ENCODE data around the gene FGF9.

Gene FGF9

DNA sequence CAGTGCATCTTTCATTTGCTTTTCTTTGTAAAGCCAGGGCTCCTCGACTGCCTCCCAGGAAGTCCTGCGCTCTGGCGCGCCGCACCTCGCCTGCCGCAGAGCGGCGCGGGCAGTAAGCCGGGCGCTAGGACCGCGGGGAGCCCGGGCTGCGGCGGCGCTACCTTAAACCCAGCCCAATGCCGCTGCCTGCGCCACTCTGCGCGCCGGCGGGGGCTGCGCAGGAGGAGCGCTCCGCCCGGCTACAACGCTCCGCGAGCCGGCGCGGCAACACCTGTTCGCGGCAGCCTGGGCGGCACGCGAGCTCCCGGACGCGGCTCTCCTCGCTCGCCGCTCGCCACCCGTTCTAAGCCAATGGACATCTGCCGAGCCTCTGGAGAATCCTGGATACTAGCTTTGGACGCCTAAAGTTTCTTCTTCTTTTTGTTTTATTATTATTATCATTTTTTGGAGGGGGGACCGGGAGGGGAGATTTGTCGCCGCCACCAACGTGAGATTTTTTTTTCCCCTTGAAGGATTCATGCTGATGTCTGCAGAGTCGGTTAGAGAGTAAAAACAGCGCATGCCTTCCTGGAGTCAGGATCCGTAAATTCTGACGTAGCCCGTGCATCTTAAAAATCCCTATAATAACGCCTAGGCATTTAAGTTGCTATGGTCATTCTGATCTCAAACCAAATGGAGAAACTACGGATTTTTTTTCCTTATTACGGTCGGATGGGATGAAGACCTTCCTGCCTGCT is at the start of gene FGF9:
FGF9 (plus strand) TSS at position 191 of the 737 bp plus-strand sequence. CDS start 840 bp downstream, outside the sequence.
- DNase-seq, result peak; percentile 72 to 75

DNA sequence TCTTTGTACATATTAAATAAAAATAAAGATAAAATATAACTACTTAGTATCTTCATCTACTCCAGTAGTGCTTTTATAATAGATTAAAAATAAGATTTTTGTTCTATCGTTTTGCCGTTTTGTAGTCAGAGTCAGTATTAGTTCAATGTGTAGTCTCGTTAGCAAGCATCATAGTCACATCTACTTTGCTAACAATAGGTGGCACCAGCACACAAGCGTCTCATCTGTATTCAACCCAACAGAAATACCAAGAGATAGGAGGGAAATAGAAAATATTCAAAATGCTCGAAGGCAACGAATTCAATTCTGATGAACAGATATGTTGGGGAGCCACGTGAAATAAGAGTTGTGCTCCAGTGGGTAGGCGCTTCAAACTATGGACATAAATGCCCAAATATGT is 45.5 kb upstream of the FGF9 start:
- DNase-seq, result peak in 1 of 2 donors; percentile 10

DNA sequence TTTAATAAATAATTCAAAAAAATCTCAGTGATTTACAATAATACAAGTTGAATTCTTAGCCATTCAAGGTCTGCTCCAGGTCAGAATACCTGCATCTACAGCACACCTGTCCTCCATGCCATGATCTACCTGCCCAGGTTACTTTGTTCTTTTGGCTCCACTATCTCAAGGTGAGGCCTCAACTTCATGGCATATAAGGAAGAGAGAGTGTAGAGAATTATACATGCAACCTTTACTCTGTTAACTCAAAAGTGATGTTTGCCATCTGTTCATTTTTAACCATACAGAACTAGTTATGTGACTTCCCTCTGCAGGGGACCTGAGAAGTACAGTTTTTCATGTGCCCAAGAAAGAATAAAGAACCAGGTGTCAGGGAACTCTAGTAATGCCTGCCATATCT is 38.7 kb upstream of the FGF9 start:
- no peak for DNase-seq

DNA sequence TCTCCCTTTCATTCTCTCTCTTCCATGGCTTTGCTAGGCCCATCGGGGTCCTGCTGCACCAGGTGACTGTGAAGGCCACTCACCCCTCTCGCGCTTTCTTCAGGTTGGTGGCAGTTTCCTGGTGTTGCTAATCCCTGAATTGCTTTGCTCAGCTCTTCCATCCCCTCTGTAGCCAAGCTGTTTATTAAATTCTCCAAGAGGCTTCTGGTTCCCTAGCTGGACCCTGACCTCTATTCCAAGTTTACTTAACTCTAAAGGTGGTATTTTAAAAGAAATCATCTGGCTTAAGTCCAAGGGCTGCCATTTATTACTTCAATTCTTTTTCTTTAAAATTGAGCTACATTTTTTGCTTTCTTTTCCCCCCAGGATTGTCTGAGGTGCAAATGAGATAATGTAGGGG is 34.2 kb upstream of the FGF9 start:
- DNase-seq, result no peak

DNA sequence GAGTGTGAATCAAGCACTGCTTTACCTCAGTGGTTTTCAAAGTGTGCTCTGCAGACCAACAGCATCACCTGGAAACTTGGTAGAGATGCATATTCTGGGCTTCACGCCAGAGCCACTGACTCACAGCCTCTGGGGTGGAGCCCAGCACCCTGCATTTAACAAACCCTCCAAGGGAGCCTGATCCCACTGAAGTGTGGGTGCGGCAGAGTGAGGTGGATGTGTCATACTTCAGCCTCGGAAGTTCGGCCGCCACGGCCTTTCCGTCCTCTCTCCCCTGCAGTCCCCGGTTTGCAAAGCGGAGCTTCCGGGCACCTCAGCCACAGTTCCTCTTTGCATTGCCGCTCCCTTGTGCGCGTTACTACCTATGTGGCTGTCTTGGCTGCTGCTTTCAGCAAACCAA is 33.6 kb upstream of the FGF9 start:
- peak; percentile 21 to 28 for DNase-seq

DNA sequence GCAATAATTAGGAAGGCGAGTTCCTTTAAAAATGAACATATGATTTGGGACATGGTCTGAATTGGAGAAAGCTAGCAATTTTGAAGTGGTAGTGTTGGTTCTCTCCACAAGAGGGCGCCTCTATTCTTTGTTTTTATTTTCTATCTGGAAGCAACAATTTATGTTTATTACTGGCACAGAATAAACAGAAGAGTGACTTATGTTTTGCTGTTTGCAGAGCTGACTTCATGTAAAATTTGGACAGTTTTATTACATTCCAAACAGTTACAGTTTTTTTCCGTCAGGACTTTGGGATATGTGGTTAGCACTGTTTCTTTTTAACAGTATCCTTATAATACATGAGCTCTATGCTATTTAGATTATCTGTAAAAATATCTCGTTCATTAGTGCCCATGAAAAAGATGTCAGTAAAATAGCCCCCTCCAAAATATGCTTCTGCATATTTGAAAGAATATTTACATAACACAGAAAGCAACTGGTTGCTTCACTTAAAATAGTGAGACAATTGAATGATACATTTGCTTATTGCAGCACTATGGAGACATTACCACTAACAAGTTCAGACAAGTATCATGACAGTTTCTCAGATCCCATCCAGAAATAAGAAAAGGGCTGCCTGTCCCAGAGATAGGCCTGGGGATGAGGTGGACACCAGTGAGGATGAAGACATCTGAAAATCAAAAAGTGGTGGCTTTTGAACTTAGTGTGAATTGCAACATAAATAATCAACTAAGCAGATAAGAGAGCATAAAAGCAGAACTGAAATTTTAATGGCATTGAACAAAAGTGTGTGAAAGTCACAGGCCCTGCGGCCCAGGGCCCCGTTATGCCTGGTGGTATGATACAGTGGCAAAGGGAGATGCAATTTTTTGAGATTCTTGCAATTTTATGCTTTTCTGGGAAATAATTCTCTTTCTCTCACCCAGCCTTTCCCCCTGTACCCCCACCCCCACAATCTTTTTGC is 32.3 kb upstream of the FGF9 start:
- DNase-seq, result peak; percentile 9 to 52

DNA sequence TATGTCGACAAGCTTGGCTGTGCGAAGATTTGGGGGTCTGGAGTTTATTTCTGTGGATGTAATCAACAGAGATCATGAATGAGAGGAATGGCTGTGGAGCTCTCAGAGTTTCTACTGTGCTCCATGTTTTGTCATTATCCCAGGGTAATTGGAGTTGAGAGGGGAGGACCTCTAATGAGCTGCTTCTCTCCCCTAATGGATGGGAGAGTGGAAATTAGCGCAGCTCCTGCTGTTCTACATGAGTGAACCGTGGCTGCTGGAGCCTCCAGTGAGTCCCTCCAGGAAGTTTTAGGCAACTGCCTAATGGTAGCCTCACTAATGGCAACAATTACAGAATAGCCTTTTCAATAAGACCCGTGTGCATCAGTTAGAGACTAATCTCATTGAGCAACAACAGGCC is 31.3 kb upstream of the FGF9 start:
- DNase-seq, result no peak

DNA sequence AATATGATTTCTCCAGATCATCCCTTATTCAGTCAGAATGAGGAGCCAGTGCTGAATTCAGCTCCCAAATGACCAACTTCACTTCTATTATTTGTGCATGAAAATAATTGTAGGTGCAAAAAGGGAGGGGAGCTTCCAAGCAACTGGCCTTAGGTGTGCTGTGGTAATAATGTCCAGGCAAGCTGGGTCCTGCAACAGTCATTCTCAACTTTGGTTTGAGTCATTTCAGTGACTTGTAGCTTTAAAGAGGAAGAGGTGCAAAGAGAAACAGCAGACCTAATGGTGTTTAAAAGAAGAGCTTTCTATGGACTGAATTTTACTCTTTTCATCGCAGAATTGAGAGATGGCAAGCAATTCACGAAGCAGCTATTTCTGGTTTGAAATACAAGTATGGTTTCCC is 29.2 kb upstream of the FGF9 start:
- DNase-seq, result no peak

DNA sequence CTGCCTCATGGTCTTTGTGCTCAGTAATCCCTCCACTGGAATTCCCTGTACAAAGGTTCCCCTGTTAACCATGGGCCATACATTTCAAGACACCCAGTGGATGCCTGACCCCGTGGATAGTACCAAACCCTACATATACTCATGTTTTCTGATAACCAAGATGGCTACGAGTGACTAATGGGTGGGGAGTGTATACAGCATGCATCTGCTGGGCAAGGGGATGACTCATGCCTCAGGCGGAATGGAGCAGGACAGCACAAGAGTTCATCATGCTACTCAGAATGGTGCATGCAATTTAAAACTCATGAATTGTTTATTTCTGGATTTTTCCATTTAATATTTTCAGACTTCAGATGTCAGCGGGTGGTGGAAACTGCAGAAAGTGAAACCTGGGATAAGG is 13.3 kb upstream of the FGF9 start:
- DNase-seq, result no peak

DNA sequence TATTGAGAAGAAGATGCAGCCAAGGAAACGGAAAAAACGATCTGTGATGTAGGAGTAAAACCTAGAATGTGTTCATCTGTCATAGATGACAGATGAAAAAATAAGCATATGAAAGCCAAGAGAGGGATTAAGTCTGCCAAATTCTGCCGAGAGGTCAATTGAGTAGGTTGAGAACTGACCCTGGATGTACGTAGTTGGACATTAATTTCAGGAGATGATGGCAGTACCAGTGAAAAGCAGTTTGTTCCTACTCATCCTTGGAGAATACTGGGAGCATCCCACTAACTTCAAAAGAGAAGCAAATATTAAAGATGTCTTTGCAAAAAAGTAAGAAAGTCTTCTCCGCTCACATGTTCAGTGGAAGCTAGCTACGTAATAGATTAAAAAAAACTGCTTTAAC is 11.8 kb upstream of the FGF9 start:
- no peak for DNase-seq

DNA sequence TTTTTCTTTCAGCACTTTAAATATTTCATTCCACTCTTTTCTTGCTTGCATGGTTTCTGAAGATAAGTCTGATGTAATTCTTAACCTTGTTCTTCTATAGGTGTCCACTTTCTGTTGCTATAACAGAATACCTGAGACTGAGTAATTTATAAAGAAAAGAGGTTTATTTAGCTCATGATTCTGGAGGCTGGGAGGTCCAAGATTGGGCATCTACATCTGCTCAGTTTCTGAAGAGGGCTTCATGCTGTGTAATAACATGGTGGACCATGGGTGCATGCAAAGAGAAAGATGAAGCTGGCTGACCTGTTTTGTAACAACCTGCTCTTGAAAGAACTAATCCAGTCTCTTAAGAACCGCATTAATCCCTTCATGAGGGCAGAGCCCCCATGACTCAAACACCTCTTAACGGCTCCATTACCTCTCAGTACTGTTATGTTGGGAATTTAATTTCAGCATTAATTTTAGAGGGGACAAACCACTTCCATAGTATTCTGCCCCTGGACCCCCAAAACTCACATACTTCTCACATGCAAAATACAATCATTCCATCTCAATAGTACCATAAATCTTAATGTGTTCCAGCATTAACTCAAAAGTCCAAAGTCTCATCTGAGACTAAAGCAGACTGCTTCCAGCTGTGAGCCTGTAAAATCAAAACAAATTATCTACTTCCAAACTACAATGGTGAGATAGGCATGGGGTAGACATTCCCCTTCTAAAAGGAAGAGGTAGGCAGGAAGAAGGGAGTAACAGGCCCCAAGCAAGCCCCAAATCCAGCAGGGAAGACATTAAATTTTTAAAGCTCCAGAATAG is 9.6 kb upstream of the FGF9 start:
- DNase-seq, result no peak

DNA sequence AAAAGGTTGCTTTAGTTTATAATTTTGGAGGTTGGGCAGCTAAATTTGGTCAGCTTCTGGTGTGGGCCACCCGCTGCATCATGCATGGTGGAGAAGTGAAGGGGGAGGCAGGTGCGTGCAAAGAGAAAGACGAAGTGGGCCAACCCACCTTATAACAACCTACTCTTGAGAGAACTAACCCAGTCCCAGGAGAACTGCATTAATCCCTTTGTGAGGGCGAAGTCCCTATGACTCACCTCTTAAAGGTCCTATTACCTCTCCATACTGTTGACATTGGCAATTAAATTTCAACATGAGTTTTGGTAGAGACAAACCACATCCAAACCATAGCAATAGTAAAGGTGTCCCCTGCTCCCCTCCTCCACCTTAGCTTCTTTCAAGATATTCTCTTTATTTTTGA is 7.7 kb upstream of the FGF9 start:
- DNase-seq, result no peak

DNA sequence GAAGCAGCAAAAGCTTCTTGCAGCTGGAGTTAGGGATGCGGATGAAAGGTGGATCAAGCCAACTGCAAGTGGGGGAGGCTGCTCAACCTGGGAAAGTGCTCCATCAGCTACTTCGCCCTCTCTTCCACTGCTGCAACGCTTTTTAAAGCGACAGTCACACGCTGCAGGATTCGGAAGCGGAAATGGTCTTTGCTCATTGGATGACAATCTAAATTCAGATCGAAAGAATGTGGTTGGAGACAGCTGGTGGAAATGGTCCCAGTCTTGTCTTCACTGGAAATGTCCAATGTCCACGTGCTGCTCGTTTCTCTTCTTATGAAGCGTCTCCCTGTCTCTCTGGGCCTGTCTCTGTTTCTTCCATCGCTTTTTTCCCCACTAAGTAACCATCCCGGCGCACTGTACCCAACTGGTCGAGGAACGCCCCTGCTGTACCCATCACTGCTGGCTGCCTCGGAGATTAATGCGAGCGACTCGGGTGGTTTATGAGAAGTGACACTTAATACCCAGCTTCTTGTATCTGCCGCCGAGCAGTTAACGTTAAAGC is 2.1 kb upstream of the FGF9 start:
- DNase-seq, result no peak

DNA sequence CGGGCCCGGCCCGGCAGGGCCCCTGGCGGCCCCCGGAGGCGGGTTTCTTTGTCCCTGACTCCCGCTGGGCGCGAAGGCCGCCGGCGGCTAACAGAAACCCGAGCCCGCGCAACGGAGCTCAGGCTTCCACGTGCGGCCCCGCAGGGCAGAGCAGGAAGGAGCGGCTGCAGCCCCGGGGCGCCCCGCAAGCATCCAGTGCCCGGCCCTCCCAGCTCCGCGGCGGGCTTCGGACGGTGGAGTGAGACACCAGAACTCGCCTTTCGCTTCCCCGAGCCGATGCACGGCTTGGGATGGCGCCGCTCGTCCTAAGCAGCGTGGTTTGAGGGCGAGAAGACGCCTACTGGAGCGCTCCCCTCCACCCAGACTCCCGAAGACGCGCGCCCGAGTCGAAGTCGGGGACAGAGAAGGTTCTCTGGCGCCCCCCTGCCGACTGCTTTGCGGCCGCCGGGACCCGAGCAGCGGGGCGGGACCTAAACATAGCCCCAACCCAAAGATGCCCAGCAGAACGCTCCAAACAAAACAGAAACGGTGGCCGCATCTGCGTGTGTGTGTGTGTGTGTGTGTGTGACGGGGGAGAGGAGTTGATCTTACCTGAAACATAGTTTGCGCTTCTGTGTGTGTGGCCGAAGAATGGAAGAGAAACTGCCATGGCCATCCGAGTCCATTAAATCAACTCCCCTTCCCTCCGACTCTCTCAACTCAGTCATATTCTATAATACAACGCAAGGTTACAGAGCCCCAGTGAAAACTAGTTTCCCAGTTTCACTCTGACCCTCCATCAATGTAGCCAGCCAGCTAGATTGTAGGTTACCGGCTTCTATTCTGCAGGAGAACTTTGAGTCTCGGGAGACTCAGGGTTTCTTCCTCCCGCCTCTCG is 629 bp upstream of the FGF9 start:
- peak; percentile 65 to 68 for DNase-seq

DNA sequence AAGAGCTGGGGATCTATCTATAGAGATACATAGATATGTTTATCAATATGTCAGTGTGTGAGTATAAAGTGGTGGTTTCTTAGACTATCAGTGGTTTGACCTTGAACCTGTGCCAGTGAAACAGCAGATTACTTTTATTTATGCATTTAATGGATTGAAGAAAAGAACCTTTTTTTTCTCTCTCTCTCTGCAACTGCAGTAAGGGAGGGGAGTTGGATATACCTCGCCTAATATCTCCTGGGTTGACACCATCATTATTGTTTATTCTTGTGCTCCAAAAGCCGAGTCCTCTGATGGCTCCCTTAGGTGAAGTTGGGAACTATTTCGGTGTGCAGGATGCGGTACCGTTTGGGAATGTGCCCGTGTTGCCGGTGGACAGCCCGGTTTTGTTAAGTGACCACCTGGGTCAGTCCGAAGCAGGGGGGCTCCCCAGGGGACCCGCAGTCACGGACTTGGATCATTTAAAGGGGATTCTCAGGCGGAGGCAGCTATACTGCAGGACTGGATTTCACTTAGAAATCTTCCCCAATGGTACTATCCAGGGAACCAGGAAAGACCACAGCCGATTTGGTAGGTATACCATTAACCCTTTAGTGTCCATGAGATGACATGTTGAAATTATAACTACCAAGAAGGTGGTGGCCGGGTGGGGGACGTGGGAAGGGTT is 880 bp downstream of the FGF9 start:
- DNase-seq, result no peak

DNA sequence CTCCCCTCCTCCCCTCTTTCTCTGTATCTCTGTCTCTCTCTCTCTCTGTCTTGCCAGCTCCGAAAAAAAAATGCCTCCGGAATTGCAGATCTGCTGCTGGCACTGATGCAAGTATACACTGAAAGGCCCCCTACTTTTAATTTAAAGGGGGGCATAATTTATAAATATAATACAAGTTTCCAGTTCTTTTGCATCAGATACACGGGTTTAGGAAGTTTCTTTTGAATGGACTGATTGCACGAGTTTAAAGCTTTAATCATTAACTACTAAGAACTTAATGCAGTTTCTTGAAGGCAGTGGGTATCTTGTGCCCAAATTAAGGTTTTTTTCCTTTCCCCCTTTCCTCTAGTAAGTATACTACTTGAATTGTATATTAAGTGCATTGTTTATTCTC is 1.4 kb downstream of the FGF9 start:
- no peak for DNase-seq

DNA sequence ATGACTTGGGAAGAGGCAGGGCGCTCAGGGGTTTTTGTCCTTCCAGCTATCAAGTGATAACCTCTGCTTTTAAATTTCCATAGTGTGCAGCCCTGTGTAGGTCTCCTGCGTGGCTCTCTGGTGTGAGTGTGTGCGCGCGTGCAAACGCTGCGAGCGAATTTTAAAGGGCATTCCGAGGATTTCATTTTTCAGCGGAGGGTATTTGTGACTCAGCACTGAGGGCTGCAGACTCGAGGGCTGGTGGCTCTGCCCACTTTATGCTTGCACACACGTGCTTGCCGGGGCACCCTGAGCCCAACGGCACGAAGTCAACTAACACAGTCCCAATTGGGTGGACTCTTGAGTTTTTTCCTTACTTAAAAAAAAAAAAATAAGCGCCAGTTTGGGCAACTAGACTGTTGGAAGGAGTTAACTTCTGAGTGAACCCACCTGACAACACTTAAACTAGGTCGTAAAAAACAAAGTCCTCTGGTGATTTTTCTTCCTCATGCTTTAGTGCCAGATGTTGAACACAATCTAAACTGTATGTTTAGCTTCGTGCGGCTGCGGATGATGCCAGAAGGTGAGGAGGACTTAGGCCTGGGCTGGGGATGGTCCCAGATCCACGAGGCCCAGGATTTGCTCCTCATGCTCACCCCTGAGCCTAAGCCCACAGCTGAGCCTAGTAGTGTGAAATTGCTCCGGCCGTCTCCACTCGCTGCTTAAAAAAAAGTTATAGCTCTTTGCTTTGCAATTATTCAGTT is 2.1 kb downstream of the FGF9 start:
- peak; percentile 16 to 37 for DNase-seq

DNA sequence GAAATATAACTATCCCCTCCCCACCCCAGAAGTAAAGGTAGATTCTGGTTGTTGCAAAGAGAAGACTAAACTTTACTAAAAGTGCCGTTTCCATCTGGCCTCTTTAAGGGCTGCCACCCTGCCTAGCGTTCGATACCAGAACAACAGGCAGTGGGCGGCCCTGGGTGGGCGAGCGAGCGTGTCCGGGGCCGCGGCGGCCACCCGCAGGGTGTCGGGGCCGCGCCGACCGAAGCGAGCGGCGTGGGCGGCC is 2.6 kb downstream of the FGF9 start:
- DNase-seq, result peak; percentile 43 to 44

DNA sequence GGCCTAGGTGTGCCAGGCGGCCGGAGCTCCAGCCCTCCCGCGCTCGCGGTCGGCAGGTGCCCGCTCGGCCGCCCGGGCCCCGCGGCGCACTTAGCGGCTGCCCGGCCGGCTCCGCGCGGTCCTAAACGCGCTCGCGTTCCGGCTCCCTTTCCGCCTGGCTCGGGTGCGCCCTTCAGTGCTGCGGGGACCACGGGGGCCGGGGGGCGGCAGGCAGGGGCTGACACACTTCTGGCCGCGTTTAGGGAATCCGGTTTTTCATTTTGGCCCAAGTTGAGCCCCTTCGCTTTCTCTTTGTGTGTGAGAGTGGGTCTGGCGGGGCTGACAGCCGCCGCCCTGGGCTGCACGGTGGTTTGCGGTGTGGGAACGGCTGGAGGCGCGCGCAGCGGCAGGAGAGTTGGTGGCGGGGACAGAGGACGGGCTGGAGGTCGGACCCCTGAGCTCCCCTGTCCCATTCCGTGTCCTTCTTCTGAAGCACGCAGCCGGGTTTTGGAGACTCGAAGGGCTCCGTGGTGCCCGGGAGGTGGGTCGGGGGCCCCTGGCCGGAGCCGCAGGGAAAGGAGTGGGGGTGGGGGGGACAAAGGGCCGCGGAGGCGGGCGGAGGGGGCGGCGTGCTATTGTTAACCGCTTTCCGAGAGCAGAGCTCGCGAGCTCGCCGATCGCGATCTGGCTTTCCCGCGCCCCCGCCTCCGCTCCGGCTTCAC is 3.1 kb downstream of the FGF9 start:
- DNase-seq, result peak; percentile 28 to 29

DNA sequence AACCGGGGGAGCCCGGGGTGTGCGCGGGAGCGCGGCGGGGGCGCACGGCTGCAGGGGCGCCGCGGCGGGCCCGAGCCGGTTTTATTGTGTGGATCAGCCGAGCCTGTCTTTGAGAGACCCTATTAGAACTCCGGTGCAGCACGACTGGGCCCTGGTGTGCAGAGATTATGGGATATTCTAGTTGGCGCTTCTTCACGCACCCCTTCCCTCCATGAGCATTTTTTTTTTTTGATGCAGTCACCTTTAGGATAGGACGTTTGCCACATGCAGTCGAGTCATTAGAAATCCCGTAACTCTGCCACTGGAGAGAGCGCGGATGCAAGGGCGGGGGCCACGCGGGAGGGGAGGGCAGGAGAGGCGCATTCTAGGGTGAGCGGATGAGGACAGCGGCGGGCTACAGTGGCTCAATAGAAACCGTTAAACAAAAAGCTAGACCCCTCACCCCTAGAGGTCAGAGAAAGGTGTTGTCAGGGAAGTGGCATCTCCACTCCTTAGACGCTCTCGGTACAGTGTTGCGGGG is 3.7 kb downstream of the FGF9 start:
- no peak for DNase-seq
